ENCODE measurements around the gene TMC7.

TMC7 gene

GRCh38 chr16:19095654-19096053, 111.9 kb downstream of the TMC7 start:
- peak; percentile 49 for DNase-seq (ENCODE audit: low spot score)
- TF ChIP-seq CTCF (IDR thresholded peaks at IDR 0.05; ENCODE audit: extremely low read depth, missing control alignments) = no peak

DNA sequence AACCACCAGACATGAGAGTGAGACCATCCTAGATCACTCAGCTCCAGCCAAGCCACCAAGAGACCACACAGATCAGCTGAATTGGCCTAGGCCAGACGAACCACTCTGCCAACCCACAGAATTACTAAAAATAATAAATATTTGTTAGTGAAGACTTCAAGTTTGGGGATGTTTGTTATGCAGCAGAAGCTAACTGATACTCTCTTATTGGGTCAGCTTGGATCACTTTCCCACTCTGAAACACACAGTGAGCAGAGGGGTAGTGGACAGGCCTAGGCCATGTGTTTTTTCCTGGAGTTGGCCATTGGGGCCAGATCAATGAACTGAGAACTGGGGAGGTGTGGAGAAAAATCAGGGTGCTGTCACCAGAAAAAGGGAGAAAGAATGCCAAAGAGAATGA, 114.4 kb downstream of the TMC7 start:
- no peak for TF ChIP-seq CTCF (IDR thresholded peaks at IDR 0.05; ENCODE audit: extremely low read depth, missing control alignments)
- DNase-seq (ENCODE audit: low spot score) = no peak

GRCh38 chr16:19102187-19102872, 118.6 kb downstream of the TMC7 start:
- TF ChIP-seq CTCF (IDR thresholded peaks at IDR 0.05; ENCODE audit: extremely low read depth, missing control alignments) = no peak
- DNase-seq (ENCODE audit: low spot score) = no peak

GRCh38 chr16:19104607-19105006, 120.9 kb downstream of the TMC7 start:
- no peak for DNase-seq (ENCODE audit: low spot score)
- TF ChIP-seq CTCF (IDR thresholded peaks at IDR 0.05; ENCODE audit: extremely low read depth, missing control alignments) = no peak

DNA sequence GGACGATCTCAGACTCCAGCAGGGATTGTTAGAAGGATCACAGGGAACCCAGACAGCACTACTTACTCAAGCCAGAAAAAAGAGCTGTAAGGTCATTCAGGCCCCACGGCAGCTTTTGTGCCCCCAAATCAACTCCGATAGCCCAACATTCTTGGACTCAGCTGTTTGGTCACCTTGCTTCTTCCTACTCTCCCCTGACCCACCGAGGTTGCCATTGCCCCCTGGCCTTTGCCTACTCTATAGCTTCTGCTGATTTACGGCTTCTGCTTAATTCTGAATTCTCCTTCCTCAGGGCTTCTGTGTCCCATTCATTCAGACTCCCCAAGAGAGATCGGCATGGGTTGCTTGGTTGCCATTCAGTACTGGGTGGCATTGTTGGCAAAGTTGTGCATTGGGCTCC, 121.4 kb downstream of the TMC7 start:
- no peak for TF ChIP-seq CTCF (IDR thresholded peaks at IDR 0.05; ENCODE audit: extremely low read depth, missing control alignments)
- no peak for DNase-seq (ENCODE audit: low spot score)

- TF ChIP-seq CTCF (IDR thresholded peaks at IDR 0.05; ENCODE audit: extremely low read depth, missing control alignments) = no peak
- no peak for DNase-seq (ENCODE audit: low spot score)
These were observed 122.3 kb downstream of the TMC7 start for GRCh38 chr16:19105891-19106624.

DNA sequence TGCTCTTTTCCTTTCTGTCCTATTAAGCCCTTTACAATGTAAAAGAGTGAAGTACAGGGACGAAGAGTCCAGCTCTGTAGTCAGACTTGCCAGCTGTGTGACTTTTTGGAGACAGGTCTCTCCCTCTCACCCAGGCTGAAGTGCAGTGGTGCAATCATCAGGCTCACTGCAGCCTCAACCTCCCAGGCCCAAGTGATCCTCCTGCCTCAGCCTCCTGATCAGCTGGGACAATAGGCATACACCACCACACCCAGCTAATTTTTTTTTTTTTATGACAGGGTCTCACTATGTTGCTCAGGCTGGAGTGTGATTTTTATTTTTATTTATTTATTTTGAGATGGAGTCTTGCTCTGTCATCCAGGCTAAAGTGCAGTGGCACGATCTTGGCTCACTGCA, 122.9 kb downstream of the TMC7 start:
- no peak for TF ChIP-seq CTCF (IDR thresholded peaks at IDR 0.05; ENCODE audit: extremely low read depth, missing control alignments)
- no peak for DNase-seq (ENCODE audit: low spot score)
